GM21786 (cell line): ENCODE data around the gene SBF2.
"Not testable (repeated sequence)": the region's sequence is repeated elsewhere in the genome, so short reads cannot be mapped to it uniquely, and the experiment has no call there.

Experiments used
- ATAC-seq: cut with Tn5 transposase; IDR thresholded peaks from one replicate; pipeline ENCODE4 v1.9.1; 2021; ENCODE audit not compliant: unreplicated experiment

The SBF2 gene

DNA sequence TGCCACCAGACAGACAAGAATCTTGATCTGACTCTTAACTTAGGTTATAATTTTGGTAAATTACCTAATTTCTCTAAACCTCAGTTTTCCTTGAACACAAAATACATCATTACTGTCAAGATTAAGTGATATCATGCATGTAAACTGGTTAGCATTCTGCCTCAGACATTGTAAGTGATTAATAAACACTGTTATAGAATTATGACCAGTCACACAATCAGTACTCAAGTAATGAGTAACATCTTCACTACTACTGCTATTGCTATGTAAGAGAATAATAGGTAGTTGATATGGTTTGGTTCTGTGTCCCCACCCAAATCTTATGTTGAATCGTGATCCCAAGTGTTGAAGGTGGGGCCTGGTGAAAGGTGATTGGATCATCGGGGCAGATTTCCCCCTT is 218.9 kb downstream of the SBF2 start:
- ATAC-seq = no peak

DNA sequence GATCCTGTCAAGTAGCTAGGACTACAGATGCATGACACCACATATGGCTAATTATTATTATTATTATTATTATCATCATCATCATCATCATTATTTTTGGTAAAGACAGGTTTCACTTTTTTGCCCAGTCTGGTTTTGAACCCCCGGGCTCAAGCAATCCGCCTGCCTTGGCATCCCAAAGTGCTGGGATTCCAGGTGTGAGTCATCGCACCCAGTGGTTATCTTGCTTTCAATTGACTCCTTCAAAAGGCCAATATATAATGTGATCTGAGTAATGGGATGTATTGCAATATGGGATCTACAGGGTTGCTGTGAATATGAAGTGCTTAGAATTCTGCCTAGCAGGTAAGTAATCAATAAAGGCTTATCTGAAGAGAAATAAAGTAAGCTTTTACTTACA is 221.2 kb downstream of the SBF2 start:
- ATAC-seq = no peak

GRCh38 chr11:10072142-10072541 is 221.9 kb downstream of the SBF2 start:
- ATAC-seq = no peak

DNA sequence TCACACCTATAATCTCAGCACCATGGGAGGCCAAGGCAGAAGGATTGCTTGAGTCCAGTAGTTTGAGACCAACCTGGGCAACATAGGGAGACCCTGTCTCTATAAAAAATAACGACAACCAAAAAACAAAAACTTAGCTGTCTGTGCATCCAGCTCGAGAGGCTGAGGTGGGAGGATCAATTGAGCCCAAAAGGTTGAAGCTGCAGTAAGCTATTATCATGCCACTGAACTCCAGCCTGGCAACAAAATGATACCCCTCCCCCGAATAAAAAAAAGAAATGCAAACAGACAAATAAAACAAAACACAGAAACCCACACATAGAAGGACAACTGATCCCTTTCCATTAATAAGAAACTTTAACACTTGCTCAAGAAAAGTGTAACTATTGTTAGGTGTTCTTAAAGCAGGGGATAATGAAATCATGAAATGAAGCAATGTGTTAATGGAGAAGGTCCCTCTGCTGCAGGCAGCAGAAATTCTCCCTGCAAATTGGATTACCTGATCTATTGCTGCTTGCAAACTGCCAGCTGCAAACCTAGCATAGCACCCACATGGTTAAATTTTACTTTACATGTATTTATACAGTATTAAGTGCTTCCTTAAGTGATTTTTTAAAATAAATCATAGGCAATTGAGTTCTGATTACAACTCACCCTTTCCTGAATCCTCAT is 226.3 kb downstream of the SBF2 start:
- no peak for ATAC-seq

DNA sequence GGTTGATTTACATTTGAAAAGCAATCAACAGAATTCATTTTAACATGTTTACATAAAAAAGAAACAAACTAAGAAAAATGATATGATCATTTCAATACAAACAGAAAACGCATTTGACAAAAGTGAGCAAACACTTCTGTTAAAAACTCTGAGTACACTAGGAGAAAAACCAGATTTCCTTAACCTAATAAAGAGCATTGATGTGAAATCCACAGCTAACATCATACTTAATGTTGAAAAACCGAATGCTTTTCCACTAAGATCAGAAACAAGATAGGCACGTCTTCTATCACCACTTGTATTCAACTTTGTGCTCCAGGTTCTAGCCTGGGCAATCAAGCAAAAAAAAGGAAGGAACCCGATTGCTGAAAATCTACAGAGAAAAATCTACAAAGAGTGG is 227.6 kb downstream of the SBF2 start:
- ATAC-seq = no peak

DNA sequence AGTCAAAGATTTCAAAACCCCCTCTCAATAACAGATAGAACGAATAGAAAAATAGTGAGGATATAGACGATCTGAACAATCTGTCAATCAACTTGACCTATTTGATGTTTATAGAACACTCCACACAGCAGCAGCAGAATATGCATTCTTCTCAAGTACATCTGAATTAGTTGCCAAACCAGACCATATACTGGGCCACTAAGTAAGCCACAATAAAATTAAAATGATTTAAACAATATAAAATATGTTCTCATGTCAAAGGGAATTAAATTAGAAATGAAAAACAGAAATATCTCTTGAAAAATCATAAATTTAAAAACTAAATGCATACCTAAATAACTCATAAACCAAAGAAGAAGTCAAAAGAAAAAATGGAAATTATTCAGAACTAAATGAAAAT is 229.2 kb downstream of the SBF2 start:
- no peak for ATAC-seq

DNA sequence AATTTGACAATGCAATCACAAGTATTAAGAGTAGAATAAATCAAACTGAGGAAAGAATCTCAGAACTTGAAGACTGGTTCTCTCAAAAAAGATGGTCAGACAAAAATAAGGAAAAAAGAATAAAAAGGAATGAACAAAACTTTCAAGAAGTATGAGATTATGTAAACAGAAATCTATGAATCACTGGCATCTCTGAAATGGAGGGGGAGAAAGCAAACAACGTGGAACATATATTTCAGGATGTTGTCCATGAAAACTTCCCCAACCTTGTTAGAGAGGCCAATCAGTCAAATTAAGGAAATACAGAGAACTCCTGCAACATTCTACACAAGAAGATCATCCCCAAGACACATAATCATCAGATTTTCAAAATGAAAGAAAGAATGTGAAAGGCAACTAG is 235.7 kb downstream of the SBF2 start:
- no peak for ATAC-seq

DNA sequence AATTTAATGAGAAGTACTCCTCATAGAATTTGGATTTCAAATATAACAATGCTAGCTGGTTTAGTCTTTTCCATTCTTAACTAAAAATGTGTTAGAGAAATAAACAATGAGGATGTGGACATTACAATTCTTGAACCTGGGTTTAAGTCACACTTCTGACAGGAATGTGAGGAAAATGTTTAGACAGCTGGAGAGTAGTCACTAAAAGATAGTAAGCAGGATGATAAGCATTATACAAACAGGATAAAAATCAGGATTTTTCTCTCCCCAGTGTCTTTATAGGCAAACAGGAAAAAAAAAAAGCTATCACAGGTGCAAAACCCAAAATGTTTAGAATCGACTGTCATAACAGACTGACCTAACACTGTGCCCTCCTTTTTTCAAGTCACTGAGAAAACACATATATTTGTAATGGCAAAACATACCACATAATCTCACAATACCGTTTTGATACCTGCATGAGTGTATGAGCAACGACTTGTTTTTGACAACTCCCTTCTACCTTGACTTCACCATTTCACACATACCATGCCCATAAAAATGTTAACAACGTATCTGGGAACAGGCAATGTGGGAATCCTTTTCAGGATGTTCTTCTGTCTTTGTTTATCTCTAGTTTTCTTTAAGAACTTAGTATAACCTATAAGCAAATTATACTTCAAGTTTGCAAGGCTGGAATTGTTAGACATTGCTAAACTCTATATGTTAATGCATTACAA is 242.0 kb downstream of the SBF2 start:
- ATAC-seq = no peak

GRCh38 chr11:10050561-10050960 is 243.5 kb downstream of the SBF2 start:
- no peak for ATAC-seq

GRCh38 chr11:10049756-10050155 is 244.3 kb downstream of the SBF2 start:
- ATAC-seq = no peak

- ATAC-seq = no peak
Measured at GRCh38 chr11:10048350-10048749, 245.7 kb downstream of the SBF2 start.

DNA sequence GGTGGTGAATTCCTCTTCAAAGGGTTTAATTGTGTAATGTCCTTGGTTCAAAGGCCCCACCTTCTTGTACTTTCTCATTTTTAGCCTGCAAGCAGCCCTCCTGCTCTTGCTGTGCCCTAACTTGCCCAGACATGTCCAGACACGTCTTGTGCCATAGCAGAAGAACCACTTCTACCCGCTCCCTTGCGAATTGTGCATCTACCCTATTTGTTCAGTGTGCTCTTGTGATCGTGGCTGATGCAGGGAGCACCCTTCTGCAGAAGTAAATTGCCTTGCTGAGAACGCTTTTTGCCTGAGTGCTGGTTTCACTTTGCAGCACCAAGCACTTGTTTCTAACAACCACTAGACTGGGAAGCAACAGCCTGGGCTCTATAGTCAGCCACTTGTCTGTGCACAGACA is 249.4 kb downstream of the SBF2 start:
- no peak for ATAC-seq

- ATAC-seq = no peak
Measured at GRCh38 chr11:10042699-10043098, 251.3 kb downstream of the SBF2 start.

DNA sequence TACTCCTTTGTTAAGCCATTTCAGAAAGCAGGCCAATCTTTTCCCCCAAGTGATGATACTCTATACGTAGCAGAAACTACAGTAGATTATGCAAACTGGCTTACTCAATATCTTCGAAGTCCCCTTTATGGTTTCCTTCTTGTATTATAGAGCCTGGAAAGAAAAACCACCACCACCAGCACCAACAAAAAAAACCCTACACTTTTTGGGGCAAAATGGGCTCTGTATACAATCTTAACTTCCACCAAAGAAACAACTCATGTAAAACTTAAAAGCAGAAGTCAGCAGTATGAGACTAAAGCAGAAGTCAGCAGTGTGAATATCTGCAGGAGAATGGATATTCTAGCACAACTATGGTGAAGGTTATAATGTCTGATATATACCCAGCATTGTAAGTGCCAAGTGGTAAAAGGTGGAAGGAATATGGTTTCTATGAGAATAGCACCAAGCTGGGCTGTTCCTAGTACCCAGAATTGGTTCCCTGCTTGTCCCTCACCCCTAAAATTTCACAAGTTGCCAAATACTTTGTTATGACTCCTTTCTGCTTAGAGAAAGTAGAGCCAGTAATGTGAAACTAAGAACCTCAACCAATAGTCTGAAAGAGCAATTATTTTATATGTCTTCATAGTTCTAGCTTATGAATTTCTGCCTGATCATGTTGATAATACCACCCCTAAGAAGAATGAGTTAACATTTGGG is 252.1 kb downstream of the SBF2 start:
- ATAC-seq = no peak

DNA sequence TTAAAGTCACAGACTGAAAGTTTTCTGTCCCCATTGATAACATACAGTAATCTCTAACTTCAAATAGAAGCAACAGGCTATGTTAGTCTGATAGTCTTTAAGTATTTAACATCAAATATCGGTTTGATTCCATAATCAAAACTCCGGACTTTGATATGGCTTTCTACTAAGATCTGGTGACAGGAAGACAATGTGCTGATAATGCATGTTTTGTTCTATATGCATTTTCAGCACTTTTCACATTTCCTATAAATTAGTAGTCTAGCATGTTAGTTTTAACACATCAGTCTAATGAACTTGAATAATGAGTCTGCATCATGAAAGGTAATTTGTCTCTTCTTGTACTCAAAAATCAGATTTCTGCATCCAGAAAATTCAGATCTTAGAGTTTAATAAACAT is 252.7 kb downstream of the SBF2 start:
- no peak for ATAC-seq

DNA sequence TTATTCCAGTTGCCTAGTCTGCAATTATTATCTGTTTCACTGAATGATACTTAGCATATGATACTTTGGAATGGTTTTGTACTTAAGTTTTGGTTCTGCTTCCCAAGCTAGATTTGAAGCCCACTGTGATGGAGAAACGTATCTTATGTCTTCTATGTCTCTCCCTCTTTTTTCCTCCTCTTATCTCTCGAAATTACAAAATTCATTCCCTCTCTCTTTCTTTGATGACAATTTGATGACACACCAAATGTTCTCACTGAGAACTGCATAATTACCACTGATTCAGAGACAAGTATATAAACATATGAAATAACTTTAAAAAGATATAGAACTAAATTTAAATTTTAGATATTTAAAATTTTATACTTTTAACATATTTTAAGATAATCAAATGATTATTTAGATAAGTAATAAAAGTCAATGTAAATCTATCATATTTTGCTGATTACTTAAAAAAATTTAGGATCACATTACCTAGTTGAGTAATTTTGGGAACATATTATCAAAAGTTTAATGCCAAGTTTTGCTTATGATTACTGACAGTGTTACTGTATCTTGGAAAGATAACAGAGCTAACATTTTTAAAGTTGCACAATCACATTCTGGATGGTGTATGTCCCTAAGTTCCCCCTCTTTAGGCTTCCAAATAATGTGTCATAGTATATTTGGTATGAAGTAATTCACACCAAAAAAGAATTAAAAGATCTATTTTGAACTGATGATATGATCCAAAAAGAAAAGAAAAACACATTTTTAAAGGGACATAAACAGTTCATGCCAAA is 255.3 kb downstream of the SBF2 start:
- ATAC-seq = no peak

GRCh38 chr11:10035932-10036331 is 258.1 kb downstream of the SBF2 start:
- not testable (repeated sequence) for ATAC-seq

GRCh38 chr11:10032935-10033334 is 261.1 kb downstream of the SBF2 start:
- ATAC-seq = no peak

DNA sequence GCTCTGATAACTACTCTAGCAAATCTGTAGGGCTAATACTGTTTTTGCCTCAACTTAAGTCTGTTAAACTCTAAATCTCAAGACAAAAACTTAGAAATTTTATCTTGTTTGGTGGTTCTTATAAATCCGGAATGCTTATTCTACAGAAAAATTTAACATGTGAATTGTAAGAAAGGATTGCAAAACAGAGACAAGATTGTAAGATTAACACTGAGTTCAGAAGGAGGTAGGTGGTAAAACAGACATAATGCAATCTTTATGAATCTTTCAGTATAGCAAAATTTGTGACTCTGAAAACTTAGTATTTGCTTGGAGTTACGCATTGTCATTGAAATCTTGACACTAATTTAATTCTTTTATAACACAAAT is 263.9 kb downstream of the SBF2 start:
- ATAC-seq = no peak

DNA sequence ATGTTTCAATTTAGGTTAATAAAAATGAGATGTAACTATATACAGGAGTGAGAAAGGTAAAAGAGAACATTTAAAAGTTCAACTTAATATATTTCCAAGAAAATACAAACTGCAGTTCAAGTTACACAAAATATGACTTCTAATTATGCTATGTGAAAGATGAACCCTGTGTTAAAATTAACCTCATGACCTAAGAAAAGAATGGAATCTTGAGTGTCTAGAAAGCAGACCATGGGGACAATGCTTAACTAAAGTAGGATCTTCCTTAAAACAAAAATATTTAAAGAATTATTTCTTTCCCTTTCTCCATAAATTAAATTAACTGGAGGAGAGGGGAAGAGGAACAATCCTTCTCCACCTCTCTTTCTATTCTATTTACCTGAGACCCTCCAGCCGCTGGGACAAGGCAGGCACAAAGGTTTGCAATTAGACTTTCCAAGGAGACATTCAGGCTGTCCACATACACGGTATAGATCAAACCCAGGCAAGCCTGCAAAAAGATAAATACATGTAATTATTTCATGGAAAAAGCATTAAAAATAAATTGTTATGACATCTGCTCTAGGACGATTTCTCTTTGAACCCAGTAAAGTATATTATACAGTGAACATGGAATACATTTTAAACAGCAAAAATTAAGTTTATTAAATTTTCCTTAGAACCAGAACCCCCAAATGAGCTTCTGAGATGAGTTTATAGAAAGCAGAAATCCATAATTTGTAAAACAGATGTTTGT is 264.5 kb downstream of the SBF2 start:
- no peak for ATAC-seq

DNA sequence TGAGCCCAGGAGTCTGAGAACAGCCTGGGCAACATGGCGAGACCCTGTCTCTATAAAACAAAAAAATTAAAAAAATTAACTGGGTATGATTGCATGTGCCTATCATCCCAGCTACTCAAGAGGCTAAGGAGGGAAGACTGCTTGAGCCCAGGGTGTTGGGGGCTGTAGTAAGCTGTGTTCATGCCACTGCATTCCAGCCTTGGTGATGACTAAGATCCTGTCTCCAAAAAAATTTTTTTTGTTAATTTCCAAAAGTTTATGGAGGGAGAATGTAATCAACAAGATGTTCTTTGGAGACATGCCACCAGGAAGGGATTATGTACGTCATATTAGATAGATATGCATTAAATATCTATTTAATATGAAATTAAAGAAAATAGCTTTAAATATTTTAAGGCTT is 267.5 kb downstream of the SBF2 start:
- no peak for ATAC-seq
